Cerebellar nuclear complex (tissue), 1 donor: ENCODE data around the gene DIP2C.
"Not testable (repeated sequence)": the region's sequence is repeated elsewhere in the genome, so short reads cannot be mapped to it uniquely, and the experiment has no call there.

Experiments
- DNase-seq, 2 experiments: peaks; one replicate each; lab custom pipeline; 2025; lab: John Stamatoyannopoulos, UW

Gene DIP2C, protein sequence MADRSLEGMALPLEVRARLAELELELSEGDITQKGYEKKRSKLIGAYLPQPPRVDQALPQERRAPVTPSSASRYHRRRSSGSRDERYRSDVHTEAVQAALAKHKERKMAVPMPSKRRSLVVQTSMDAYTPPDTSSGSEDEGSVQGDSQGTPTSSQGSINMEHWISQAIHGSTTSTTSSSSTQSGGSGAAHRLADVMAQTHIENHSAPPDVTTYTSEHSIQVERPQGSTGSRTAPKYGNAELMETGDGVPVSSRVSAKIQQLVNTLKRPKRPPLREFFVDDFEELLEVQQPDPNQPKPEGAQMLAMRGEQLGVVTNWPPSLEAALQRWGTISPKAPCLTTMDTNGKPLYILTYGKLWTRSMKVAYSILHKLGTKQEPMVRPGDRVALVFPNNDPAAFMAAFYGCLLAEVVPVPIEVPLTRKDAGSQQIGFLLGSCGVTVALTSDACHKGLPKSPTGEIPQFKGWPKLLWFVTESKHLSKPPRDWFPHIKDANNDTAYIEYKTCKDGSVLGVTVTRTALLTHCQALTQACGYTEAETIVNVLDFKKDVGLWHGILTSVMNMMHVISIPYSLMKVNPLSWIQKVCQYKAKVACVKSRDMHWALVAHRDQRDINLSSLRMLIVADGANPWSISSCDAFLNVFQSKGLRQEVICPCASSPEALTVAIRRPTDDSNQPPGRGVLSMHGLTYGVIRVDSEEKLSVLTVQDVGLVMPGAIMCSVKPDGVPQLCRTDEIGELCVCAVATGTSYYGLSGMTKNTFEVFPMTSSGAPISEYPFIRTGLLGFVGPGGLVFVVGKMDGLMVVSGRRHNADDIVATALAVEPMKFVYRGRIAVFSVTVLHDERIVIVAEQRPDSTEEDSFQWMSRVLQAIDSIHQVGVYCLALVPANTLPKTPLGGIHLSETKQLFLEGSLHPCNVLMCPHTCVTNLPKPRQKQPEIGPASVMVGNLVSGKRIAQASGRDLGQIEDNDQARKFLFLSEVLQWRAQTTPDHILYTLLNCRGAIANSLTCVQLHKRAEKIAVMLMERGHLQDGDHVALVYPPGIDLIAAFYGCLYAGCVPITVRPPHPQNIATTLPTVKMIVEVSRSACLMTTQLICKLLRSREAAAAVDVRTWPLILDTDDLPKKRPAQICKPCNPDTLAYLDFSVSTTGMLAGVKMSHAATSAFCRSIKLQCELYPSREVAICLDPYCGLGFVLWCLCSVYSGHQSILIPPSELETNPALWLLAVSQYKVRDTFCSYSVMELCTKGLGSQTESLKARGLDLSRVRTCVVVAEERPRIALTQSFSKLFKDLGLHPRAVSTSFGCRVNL (N-terminal part only)

GRCh38 chr10:689452-690371 is at the start of gene DIP2C:
TSS of gene DIP2C (minus strand) at chr10:689668. CDS start at chr10:689578, 90 bp downstream.
- no peak for DNase-seq

- DNase-seq, result no peak
Measured at GRCh38 chr10:734481-734880, 45.0 kb upstream of the DIP2C start.

- DNase-seq, result no peak
Measured at GRCh38 chr10:733086-733485, 43.6 kb upstream of the DIP2C start.

DNA sequence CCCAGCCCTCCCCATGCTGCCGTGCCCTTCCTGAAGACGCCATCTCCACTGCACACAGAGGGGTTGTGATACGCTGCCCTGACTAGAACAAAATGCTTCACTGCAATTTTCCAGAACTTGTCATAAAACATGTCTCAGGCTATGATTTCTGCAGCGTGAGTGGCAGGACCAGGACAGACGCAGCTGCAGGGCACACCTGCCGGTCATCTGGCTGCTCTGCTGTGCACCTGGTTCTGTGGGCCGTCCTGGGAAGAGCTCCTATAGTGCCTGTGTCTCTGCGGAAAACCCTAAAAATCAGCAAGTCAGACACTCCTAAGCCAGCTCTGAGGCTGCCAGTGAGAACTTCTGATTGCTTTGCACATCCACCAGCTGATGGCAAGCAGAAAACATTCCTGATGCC is 39.7 kb upstream of the DIP2C start:
- no peak for DNase-seq

- DNase-seq, result no peak
Measured at GRCh38 chr10:728603-729002, 39.1 kb upstream of the DIP2C start.

DNA sequence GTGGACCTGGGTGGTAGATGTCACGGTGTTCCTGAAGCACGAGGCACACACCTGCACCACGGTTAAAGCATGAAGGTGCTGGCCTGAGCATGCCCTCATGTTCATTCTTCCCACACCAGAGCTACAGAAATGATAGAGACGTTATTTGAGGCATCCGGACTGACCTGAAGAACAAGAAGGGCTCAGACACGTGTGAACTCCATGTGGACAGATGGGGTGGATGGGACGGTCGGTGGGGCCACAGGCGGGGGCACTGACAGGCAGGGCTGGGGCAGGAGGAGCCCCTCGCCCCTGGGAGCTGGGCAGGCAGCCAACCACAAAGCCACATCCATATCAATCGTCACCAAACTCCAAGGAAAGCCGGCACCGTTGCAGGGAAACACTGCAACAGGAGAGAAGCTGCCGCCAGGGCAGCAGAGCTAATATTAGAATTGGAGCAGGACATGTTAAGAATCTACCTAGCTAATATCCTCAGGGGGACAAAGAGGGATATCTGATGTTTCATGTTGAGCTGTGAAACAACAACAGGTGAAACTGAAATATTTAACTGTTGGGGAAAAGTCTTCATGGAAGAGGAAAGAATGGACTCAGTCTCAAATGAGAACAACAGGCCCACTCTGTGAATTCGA is 37.8 kb upstream of the DIP2C start:
- DNase-seq, result no peak

- no peak for DNase-seq
Measured at GRCh38 chr10:725786-726185, 36.3 kb upstream of the DIP2C start.

GRCh38 chr10:725302-725701 is 35.8 kb upstream of the DIP2C start:
- no peak for DNase-seq

DNA sequence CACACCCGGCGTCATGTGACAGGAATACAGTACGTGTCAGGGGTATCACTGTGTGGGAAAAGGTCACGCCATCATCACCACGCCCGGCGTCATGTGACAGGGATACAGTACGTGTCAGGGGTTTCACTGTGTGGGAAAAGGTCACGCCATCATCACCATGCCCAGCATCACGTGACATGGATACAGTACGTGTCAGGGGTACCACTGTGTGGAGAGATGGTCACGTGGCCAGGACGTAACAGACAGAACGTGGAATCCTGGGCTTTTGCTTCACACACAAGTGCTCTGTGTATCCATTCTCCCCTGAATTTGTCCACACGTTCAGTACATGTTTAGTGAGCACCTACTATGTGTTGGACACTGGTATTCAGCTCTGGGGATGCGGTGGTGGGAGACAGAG is 34.5 kb upstream of the DIP2C start:
- no peak for DNase-seq

DNA sequence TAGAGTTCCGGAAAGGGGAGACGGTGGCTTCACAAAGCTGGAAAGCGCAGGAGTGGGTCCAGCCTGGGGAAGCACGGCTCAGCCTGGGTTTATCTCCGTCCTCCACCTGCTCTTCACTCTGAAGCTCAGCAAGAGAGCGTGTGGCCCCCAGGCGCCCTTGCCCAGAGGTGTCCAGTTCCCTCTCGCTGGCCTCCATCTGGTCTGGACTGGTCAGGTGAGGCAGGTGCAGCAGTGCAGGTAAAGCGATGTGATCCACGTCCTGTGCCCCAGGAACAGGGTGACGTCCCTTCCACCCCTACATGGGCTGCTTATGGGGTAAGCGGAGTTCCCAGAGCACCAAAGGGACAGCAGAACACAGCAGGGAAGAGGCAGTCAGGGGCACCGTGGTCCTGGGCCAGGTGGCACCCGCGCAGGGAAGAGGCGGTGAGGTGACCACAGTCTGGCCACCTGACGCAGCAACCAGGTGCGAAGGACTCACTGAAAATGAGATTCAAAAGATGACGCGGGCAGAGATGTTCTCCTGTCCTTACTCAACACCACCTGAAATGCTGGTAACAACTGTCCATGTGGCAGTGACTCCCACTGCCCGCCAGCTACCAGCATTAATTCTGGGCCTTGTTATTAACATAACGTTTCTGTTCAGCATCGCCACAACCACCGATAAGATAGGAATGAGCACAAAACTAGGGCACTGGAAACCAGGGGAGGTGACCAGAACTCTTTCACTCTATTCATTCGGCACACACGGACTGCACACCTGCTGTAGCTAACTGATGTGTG is 33.0 kb upstream of the DIP2C start:
- no peak for DNase-seq

DNA sequence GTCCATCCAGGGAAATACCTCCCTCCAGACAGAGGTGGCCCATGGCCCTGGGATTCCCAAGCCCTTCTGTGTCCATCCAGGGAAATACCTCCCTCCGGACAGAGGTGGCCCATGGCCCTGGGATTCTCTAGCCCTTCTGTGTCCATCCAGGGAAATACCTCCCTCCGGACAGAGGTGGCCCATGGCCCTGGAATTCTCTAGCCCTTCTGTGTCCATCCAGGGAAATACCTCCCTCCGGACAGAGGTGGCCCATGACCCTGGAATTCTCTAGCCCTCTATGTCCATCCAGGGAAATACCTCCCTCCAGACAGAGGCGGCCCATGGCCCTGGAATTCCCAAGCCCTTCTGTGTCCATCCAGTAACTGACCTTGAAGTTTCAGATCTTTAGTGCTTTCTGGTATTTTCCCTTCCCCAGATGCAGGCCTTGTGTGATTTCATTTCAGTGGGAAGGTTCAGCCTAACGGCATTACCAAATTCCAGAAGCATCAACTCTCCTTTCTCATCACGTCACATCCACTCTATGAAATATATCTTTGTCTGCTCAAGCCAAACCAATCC is 28.8 kb upstream of the DIP2C start:
- DNase-seq, result no peak

DNA sequence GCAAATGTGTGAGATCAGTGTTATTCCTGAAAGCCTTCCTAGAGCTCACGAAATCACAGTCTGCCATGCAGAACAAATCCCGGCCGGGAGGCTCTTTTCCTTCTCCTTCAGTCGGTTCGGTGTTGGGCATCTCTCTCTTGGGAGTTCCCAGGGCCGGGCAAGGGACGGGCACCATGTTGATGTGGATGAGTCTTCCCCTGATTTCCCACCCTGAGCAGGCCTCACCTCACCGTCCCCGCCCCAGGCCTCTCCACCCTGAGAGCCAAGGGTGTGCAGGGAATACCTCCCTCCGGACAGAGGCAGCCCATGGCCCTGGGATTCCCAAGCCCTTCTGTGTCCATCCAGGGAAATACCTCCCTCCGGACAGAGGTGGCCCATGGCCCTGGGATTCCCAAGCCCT is 28.0 kb upstream of the DIP2C start:
- no peak for DNase-seq

- DNase-seq, result no peak
Measured at GRCh38 chr10:716821-717220, 27.4 kb upstream of the DIP2C start.

DNA sequence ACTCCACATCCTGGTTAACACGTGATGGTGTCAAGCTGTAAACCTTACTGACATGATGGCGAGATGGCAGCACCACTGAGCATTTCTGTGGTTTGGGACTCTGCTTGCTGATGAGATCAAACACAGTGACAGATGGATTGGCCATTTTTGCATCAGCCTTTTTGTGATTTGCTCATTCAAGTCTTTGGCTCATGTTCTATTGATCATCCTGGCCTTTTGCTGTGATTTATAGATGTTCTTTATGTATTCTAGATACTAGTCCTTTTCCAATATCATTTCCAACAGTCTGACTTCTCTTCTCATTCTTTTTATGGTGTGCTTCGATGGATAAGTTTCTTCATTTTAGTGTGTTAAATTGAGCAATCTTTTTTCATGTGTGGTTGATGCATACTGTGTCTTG is 24.7 kb upstream of the DIP2C start:
- no peak for DNase-seq

DNA sequence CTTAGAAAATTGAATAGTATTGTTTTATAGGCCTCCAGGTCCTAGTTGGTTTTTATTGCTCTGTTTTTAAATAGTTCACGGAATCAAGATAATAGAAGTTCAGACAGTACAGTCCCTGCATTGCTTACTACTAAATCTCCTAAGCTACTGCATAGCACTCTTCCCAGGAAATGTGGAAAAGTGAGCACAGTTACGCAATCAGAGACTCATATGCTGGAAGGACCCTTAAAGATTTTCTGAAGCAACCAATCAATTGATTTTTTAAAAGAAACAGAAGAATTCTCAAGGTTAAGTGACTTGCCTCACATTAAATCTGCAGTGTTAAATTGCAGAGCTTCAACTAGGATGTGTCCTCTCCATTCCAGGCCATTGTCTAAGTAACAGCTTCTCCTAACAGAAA is 23.1 kb upstream of the DIP2C start:
- DNase-seq, result no peak

DNA sequence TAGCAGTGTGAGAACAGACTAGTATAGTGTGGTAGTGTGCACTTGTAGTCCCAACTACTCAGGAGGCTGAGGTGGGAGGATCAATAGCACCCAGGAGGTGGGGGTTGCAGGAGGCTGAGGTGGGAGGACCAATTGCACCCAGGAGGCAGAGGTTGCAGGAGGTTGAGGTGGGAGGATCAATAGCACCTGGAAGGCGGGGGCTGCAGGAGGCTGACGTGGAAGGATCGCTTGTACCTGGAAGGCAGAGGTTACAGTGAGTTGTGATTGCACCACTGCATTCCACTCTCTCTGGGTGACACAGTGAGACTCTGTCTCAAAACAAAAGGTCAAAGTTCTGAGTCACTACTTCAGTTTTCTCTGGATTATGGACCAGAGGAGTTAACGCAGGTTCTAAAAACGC is 22.6 kb upstream of the DIP2C start:
- no peak for DNase-seq

DNA sequence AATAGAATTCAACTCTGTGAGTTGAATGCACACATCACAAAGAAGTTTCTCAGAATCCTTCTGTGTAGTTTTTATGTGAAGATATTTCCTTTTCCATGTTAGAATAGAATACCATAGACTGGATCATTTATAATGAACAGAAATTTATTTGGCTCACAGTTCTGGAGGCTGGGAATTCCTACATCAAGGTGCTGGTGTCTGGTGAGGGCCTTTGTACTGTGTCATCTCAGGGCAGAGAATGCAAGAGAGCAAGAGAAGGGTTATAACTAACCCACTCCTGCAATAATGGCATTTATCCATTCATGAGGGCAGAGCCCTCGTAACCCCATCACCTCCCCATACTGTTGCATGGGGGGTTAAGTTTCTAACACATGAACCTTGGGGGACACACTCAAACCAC is 18.4 kb upstream of the DIP2C start:
- DNase-seq, result no peak

- no peak for DNase-seq
Measured at GRCh38 chr10:707456-707855, 18.0 kb upstream of the DIP2C start.

GRCh38 chr10:703118-703517 is 13.7 kb upstream of the DIP2C start:
- DNase-seq, result no peak

- DNase-seq, result not testable (repeated sequence)
Measured at GRCh38 chr10:700183-700582, 10.7 kb upstream of the DIP2C start.
